ENCODE results near the gene STS. TPM values are rescaled to one million over a fixed set of nuclear protein-coding genes. Genes with fewer than 3 reads are reported as not detected.

Gene STS
- total and polyA plus RNA-seq, 12 donors = 1.2 to 7.9 (median 5.6) TPM

- Histone ChIP-seq H3K27me3 (no peaks in the 10 kb centered on the region), H3K36me3 (no peaks in the 10 kb centered on the region), H3K27ac (no peak overlapping the region), H3K9me3 (no peaks in the 10 kb centered on the region), H3K4me1 (peaks cover 0 to 31% (median 11%) of the 10 kb centered on the region in 9 donors), H3K4me3 (no peak overlapping the region)
- intact Hi-C loops (cut with DNase I) = no loop called here
- 95 to 97% methylated on average over 6 of the region's 6 CpGs for WGBS, 2 donors
- DNase-seq (no peak), ATAC-seq (no peak)
- TF ChIP-seq, protein P1, sequence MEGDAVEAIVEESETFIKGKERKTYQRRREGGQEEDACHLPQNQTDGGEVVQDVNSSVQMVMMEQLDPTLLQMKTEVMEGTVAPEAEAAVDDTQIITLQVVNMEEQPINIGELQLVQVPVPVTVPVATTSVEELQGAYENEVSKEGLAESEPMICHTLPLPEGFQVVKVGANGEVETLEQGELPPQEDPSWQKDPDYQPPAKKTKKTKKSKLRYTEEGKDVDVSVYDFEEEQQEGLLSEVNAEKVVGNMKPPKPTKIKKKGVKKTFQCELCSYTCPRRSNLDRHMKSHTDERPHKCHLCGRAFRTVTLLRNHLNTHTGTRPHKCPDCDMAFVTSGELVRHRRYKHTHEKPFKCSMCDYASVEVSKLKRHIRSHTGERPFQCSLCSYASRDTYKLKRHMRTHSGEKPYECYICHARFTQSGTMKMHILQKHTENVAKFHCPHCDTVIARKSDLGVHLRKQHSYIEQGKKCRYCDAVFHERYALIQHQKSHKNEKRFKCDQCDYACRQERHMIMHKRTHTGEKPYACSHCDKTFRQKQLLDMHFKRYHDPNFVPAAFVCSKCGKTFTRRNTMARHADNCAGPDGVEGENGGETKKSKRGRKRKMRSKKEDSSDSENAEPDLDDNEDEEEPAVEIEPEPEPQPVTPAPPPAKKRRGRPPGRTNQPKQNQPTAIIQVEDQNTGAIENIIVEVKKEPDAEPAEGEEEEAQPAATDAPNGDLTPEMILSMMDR (IDR thresholded peaks at IDR 0.05) = no peak
These were observed 36.0 kb upstream of the STS start for GRCh38 chrX:7111518-7111917.

GRCh38 chrX:7112071-7112470 lies 35.4 kb upstream of the STS start:
- no peaks in the 10 kb centered on the region for H3K9me3 ChIP-seq
- H3K36me3 ChIP-seq = no peaks in the 10 kb centered on the region
- intact Hi-C loops (cut with DNase I) = no loop called here
- no peaks in the 10 kb centered on the region for H3K27me3 ChIP-seq
- no peak for DNase-seq
- ATAC-seq = no peak
- TF ChIP-seq, protein P1 (IDR thresholded peaks at IDR 0.05) = no peak
- H3K27ac ChIP-seq = no peak overlapping the region
- peaks cover 0 to 31% (median 11%) of the 10 kb centered on the region in 9 donors for H3K4me1 ChIP-seq
- WGBS, 2 donors = 97 to 98% methylated on average over 7 of the region's 7 CpGs
- H3K4me3 ChIP-seq = no peak overlapping the region

GRCh38 chrX:7115557-7115956 lies 32.0 kb upstream of the STS start:
- intact Hi-C loops (cut with DNase I) = no loop called here
- WGBS, 2 donors = 36 to 41% methylated on average over 6 of the region's 6 CpGs

DNA sequence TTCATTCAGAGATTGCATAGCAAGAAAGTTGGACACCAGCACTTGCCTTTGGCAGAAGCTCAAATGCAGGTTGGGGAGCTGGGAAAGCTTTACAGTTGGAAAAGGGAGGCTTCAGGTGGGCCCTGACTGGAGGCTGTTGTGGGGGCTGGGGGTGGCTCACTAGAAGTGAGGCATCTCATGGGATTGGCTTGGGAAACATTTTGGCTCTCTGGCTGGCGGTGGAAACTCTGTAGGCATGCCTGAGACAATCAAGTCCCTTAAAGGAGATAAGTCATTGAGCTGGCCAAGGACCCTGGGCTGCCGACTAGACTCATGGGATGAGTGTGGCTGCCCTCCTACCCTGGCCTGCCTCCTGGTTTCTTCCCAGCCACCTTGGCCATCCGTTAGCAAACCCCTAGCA lies 31.4 kb upstream of the STS start:
- DNase-seq (no peak), ATAC-seq (peak in 1 of 8 donors; percentile 32)

More at GRCh38 chrX:7115557-7115956, 32.0 kb upstream of the STS start:
- H3K27me3 ChIP-seq = no peaks in the 10 kb centered on the region
- H3K4me1 ChIP-seq = peaks cover 0 to 25% (median 12%) of the 10 kb centered on the region in 9 donors
- H3K27ac ChIP-seq = peak overlapping the region in 1 of 10 donors; percentile 7
- TF ChIP-seq, protein P1 (IDR thresholded peaks at IDR 0.05) = no peak
- no peak overlapping the region for H3K4me3 ChIP-seq
- H3K9me3 ChIP-seq = no peaks in the 10 kb centered on the region
- H3K36me3 ChIP-seq = no peaks in the 10 kb centered on the region
- ATAC-seq (peak; percentile 46 to 92 (median 74)), DNase-seq (peak in 1 of 2 donors; percentile 23)

More for the DNA sequence above, 31.4 kb upstream of the STS start:
- WGBS, 2 donors = 87 to 95% methylated on average over 3 of the region's 3 CpGs
- TF ChIP-seq, protein P1 (IDR thresholded peaks at IDR 0.05) = no peak
- H3K36me3 ChIP-seq = no peaks in the 10 kb centered on the region
- H3K27ac ChIP-seq = no peak overlapping the region
- intact Hi-C loops (cut with DNase I) = no loop called here
- no peaks in the 10 kb centered on the region for H3K27me3 ChIP-seq
- H3K9me3 ChIP-seq = no peaks in the 10 kb centered on the region
- H3K4me1 ChIP-seq = peaks cover 0 to 25% (median 18%) of the 10 kb centered on the region in 9 donors
- no peak overlapping the region for H3K4me3 ChIP-seq

All from heart right ventricle (tissue), 16 donors.